MCF 10A (cell line): ENCODE data around the gene C8B. TPM values are rescaled to one million over a fixed set of nuclear protein-coding genes. Genes with fewer than 3 reads are reported as not detected.

ENCODE experiments used
- BruUV-seq: library from RNA; stranded (reverse); fragments of 400-500 nt; replicated peaks from 2 replicates; lab custom pipeline; 2021; lab: Mats Ljungman, UMichigan
- CTCF ChIA-PET: fragments of 300-600 bp; sonication (Branson Sonifier 250); formaldehyde crosslinking; extraction: SDS; loops from one replicate; lab custom pipeline; 2021; ENCODE audit warnings: antibody characterized with exemption, inconsistent platforms; lab: Yijun Ruan, JAX
- POLR2A ChIA-PET: fragments of 300-600, 350-650 bp; sonication (Branson Sonifier 250); formaldehyde crosslinking; extraction: SDS; loops from one replicate; lab custom pipeline; 2020; ENCODE audit warnings: antibody characterized with exemption, inconsistent platforms; lab: Yijun Ruan, JAX
- DNase-seq: peaks from one replicate; pipeline ENCODE4 v3.0.0-alpha.2; 2018; ENCODE audit not compliant: unreplicated experiment
- H3K27ac Mint-ChIP-seq: one replicate; pipeline ENCODE4 v1.8.0; 2022; ENCODE audit warnings: mild to moderate bottlenecking, low read depth, mixed read lengths; ENCODE audit not compliant: unreplicated experiment
- H3K27me3 Mint-ChIP-seq: one replicate; pipeline ENCODE4 v1.8.0; 2022; ENCODE audit warnings: mixed read lengths; ENCODE audit not compliant: insufficient read depth, unreplicated experiment
- H3K36me3 Mint-ChIP-seq: one replicate; pipeline ENCODE4 v1.8.0; 2022; ENCODE audit warnings: mild to moderate bottlenecking, moderate library complexity, mixed read lengths; ENCODE audit not compliant: insufficient read depth, unreplicated experiment
- H3K4me1 Mint-ChIP-seq: one replicate; pipeline ENCODE4 v1.8.0; 2022; ENCODE audit warnings: mixed read lengths; ENCODE audit not compliant: insufficient read depth, unreplicated experiment
- H3K4me3 Mint-ChIP-seq: one replicate; pipeline ENCODE4 v1.8.0; 2022; ENCODE audit warnings: mild to moderate bottlenecking, moderate library complexity, mixed read lengths; ENCODE audit not compliant: unreplicated experiment
- H3K9me3 Mint-ChIP-seq: one replicate; pipeline ENCODE4 v1.8.0; 2022; ENCODE audit warnings: mixed read lengths; ENCODE audit not compliant: unreplicated experiment
- intact Hi-C: fragments of 100-400 bp; cut with micrococcal nuclease; formaldehyde crosslinking; loops from 2 replicates; pipeline ENCODE4 v1.14.1; 2022
- total RNA-seq: library from RNA; stranded (reverse); gene quantifications from 2 replicates; pipeline ENCODE4 v1.2.3, GENCODE V29; 2022
- TF ChIP-seq, protein P1 (sequence below): fragments of 200-600 bp; IDR thresholded peaks from one replicate; pipeline ENCODE4 v1.8.0; 2022; ENCODE audit warnings: antibody characterized with exemption, mild to moderate bottlenecking; ENCODE audit not compliant: unreplicated experiment

Gene C8B
- total RNA-seq, 1 experiment from 2014 or later, result not detected

DNA sequence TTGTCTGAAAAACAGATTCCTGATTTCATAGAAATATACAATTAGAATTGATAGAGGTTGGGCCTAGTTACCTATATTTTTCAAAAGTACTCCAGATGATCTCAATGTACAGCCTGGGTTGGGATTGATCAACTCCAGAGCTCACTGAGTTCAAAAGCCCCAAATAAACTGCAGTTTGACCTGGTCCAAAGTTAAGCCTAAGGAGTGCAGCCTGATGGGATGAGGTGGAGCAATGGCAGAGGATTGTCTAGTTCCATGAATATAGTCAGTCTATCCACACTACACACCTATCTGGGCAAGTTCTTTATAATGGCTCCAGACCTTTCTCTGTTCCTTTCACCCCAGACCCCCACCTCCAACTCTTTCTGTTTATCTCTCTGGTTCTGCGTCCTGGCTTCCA lies 62.0 kb downstream of the C8B start:
- DNase-seq, result no peak
- H3K27ac Mint-ChIP-seq, result no peak overlapping the region
- H3K27me3 Mint-ChIP-seq, result no peaks in the 10 kb centered on the region
- CTCF ChIA-PET, result interaction anchor here (0.7 kb wide), 1 partner anchor 1343 kb away, joined by 3 read pairs; no protein-coding TSS in a partner anchor
- TF ChIP-seq, protein P1, sequence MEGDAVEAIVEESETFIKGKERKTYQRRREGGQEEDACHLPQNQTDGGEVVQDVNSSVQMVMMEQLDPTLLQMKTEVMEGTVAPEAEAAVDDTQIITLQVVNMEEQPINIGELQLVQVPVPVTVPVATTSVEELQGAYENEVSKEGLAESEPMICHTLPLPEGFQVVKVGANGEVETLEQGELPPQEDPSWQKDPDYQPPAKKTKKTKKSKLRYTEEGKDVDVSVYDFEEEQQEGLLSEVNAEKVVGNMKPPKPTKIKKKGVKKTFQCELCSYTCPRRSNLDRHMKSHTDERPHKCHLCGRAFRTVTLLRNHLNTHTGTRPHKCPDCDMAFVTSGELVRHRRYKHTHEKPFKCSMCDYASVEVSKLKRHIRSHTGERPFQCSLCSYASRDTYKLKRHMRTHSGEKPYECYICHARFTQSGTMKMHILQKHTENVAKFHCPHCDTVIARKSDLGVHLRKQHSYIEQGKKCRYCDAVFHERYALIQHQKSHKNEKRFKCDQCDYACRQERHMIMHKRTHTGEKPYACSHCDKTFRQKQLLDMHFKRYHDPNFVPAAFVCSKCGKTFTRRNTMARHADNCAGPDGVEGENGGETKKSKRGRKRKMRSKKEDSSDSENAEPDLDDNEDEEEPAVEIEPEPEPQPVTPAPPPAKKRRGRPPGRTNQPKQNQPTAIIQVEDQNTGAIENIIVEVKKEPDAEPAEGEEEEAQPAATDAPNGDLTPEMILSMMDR, result no peak
- H3K9me3 Mint-ChIP-seq, result no peaks in the 10 kb centered on the region
- intact Hi-C loops, result no loop called here
- POLR2A ChIA-PET, result no interaction called here
- H3K4me3 Mint-ChIP-seq, result no peak overlapping the region
- H3K36me3 Mint-ChIP-seq, result no peaks in the 10 kb centered on the region
- no peaks in the 10 kb centered on the region for H3K4me1 Mint-ChIP-seq
- no TSS peak for BruUV-seq

DNA sequence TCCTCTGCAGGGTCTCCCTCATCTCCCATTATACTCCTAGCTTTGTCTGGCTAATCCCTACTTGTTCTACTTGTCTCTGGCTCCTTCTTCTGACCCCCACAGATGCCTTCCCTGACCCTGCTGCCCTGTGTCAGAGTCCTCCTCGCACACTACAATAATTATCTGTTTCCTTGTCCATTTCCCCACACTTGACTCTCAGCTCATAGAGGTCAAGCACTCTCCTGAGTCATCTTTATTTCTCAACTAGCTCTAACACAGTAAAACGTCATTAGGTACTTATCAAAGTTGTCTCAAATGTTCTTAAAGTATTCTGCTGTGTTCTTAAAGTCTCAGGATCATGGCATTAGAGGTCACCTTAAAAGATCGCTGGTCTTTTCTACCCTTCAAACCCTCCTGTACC lies 64.1 kb downstream of the C8B start:
- BruUV-seq, result no TSS peak
- Mint-ChIP-seq H3K36me3 (no peaks in the 10 kb centered on the region), H3K4me3 (no peak overlapping the region), H3K9me3 (no peaks in the 10 kb centered on the region), H3K27ac (no peak overlapping the region), H3K27me3 (no peaks in the 10 kb centered on the region), H3K4me1 (no peaks in the 10 kb centered on the region)
- POLR2A ChIA-PET, result no interaction called here
- CTCF ChIA-PET, result no interaction called here
- DNase-seq, result peak; percentile 40
- TF ChIP-seq, protein P1, result no peak
- intact Hi-C loops, result no loop called here

DNA sequence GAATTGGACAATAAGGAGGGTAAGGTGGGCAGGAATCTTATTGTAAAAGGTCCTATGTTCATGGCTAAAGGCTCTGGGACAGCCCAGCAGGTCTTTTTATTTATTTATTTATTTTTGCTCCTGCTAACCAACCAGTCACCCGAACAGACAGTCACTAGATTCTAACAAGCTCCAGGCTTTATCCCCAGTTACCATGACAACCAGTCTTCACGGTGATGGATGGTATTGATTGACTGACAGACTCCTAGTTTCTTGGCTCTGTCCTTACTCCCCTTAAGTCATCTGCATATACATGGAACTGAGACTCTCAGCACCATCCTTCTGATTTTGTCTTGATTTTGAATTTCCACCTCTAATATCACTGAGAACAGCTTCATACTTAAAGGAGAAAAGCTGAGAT lies 66.9 kb downstream of the C8B start:
- DNase-seq, result no peak
- ChIA-PET CTCF (interaction anchor here (0.6 to 2.0 kb wide), 2 partner anchors 13 to 487 kb away, joined by 3 to 4 read pairs; no protein-coding TSS in a partner anchor), POLR2A (no interaction called here)
- Mint-ChIP-seq H3K4me3 (no peak overlapping the region), H3K4me1 (no peaks in the 10 kb centered on the region), H3K27me3 (no peaks in the 10 kb centered on the region), H3K27ac (no peak overlapping the region), H3K9me3 (no peaks in the 10 kb centered on the region), H3K36me3 (no peaks in the 10 kb centered on the region)
- TF ChIP-seq, protein P1, result no peak
- no TSS peak for BruUV-seq
- intact Hi-C loops, result no loop called here

DNA sequence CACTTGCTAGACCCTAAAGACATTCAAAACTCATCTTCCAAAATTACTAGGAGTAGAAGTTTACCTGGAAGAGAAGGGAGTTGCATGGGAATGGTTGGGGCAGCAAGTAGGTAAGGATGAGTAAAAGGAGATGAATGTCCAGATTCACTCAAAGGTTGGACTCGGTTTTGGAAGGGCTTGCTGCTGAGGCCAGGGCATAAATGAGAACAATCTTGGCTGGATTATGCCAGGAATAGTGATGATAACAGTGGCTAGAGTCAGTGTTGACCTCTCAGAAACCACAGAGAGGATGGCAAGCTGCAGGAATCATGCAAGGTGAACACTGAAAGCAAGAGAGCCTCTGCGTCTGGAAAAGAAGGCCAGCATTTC lies 67.8 kb downstream of the C8B start:
- DNase-seq, result no peak
- TF ChIP-seq, protein P1, result no peak
- Mint-ChIP-seq H3K27ac (no peak overlapping the region), H3K4me1 (no peaks in the 10 kb centered on the region), H3K27me3 (no peaks in the 10 kb centered on the region), H3K36me3 (no peaks in the 10 kb centered on the region), H3K4me3 (no peak overlapping the region), H3K9me3 (no peaks in the 10 kb centered on the region)
- intact Hi-C loops, result no loop called here
- ChIA-PET CTCF (no interaction called here), POLR2A (no interaction called here)
- no TSS peak for BruUV-seq
